ENCODE results near the gene GNMT.

The GNMT gene

DNA sequence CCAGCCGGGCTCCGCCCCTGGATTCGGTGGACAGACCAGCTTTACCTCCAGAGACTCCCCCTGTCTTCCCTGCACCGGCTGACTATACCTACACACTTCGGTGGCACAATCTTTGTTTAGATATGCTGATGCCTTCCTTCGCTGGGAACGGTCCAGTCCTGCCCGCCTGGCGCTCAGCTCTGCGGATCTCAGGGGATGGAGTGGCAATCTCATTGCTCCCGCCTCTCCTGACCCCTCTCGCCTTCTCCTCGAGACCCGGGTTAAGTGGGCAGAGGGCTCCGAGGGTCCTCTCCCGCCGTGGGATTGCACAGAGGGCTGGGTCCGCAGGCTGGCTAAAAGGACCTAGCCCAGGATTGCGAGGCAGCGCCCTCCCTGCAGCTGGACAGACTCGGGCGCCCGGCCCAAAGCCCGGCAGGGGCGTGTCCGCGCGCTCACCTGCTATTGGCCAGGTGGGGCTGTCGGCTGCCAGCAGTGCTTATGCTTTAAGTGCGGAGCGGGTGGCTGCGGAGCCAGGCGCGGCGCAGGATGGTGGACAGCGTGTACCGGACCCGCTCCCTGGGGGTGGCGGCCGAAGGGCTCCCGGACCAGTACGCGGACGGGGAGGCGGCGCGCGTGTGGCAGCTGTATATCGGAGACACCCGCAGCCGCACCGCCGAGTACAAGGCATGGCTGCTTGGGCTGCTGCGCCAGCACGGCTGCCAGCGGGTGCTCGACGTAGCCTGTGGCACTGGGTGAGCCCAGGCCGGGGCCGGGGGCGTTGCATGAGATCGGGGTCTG, at the start of gene GNMT:
TSS of gene GNMT (plus strand) at position 512 of the 777 bp plus-strand sequence. CDS start at position 526, 14 bp downstream.
- no peak for DNase-seq (ENCODE audit: low read depth in 1 of 2, low spot score in 1 of 2)

GRCh38 chr6:42911171-42912021, 49.2 kb upstream of the GNMT start:
- no peak for DNase-seq (ENCODE audit: low read depth in 1 of 2, low spot score in 1 of 2)

- no peak for DNase-seq (ENCODE audit: low read depth in 1 of 2, low spot score in 1 of 2)
These were observed 46.0 kb upstream of the GNMT start for GRCh38 chr6:42914546-42914945.

DNA sequence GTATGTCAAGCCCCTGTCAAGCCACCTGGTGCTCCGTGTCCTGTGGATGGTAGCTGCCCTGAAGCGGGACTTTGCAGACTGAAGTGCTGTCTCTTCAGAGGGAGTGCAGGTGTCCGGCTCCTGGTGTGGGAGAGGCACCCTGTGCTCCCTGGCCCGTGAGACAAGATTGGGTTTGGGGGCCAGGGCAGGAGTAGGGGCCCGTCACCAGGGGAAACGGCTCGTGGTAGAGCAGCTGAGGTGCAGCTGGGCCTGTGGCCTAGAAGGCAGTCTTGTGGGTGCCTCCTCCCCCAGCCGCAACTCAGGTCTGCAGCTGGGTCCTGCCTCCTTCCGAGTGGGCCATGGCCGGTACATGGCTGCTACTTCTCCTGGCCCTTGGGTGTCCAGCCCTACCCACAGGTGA, 44.8 kb upstream of the GNMT start, which contains the start of gene PTCRA:
TSS of gene PTCRA (plus strand) at position 322 of the 400 bp plus-strand sequence. CDS start at position 339, 17 bp downstream.
- DNase-seq (ENCODE audit: low read depth in 1 of 2, low spot score in 1 of 2): no peak

DNA sequence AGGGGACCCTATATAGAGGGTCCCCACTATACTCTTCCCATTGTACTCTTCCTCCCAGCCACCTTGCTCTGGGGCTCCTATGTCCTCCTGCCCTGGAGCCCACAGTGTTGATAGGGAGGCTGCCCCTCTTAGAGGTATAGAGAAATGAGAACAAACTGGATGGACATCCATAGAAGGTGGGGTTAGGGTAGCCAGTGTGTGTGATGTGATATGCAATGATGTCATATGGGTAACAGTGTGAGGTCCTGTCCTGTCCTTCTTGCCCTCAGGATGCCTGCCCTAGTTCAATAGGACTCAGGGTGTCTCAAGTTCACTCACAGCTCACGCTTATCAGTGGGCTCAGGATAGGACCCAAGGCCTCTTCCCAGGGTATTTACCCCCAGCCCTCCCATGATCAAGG, 44.3 kb upstream of the GNMT start:
- no peak for DNase-seq (ENCODE audit: low read depth in 1 of 2, low spot score in 1 of 2)

DNA sequence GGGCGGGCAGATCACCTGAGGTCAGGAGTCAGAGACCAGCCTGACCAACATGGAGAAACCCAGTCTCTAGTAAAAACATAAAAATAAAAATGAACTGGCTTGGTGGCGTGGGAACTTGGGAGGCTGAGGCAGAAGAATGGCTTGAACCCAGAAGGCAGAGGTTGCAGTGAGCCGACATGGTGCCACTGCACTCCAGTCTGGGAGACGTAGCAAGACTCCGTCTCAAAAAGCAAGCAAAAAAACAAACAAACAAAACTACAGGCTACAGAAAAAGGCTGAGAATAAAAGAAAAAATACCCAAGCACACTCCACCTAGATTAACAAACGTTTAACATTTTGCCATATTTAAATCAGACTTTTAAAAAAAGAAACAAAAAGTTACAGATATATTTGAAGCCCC, 38.8 kb upstream of the GNMT start:
- DNase-seq (ENCODE audit: low read depth in 1 of 2, low spot score in 1 of 2): no peak

DNA sequence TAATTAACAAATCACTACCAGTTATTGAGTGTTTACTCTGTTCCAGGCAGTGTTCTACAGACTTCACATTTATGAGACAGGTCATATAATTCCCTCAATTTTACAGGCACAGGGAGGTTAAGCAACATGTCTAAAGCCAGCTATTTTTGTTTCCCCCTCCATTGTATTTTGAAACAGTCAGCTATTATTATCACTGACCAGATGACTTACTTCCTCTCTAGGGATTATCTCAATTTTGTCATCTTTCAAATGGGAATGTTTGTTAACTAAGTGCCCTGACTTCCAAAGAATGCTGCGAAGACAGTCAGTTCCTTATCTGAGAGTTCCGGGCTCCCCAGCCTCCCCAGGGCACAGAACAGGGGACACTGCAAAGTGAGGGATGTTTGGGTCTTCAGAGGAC, 36.9 kb upstream of the GNMT start:
- no peak for DNase-seq (ENCODE audit: low read depth in 1 of 2, low spot score in 1 of 2)

- DNase-seq (ENCODE audit: low read depth in 1 of 2, low spot score in 1 of 2): no peak
These were observed 35.2 kb upstream of the GNMT start for GRCh38 chr6:42925248-42925857.

- peak; percentile 80 to 92 for DNase-seq (ENCODE audit: low read depth in 1 of 2, low spot score in 1 of 2)
These were observed 31.4 kb upstream of the GNMT start, which contains the start of gene CNPY3 for GRCh38 chr6:42928986-42929820. TSS of gene CNPY3 (plus strand) at chr6:42929480. CDS start at chr6:42929571, 91 bp downstream.

DNA sequence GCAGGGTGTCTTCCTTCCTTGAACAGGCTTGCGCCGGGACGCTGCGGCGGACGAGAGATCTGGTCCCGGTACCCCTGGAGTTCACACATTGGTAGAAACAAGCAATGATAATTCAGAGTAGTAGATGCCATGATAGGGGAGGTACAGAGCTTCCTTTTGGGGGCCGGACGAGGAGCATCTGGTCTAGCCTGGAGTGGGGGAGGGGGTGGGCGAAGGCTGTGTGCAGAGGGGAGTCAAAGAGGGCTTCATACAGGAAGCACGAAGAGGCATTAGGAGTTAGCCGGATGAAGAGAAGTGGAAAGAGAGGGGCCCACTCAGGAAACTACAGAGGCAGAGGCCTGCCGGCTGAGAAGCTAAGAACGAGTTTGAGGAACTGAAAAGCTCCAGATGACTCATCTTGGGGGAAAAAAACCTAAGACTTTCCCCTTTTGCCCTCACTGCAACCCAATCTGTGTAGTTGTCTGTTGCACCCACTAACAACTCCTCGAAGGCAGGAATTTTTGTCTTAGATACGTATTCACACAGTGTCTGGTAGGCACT, 30.7 kb upstream of the GNMT start:
- peak; percentile 44 to 65 for DNase-seq (ENCODE audit: low read depth in 1 of 2, low spot score in 1 of 2)

DNA sequence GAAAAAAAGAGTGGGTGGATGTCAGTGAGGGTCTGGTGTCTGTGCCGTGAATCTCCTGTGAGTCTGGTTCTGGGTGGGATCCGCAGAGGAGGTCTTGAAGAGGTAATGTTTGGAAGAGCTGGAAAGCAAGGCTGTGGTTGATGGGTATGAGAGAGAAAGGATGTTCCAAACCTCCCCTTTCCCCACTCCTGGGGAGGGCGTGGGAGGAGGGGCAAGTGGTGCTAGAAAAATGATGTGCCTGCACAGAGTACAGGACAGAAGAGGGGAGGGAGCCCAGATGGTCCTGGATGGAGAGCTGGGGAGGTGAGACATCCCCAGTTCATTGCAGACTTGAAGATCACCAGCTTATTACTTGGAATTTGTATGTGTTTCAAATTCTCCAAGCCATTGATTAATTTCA, 28.1 kb upstream of the GNMT start:
- no peak for DNase-seq (ENCODE audit: low read depth in 1 of 2, low spot score in 1 of 2)

DNA sequence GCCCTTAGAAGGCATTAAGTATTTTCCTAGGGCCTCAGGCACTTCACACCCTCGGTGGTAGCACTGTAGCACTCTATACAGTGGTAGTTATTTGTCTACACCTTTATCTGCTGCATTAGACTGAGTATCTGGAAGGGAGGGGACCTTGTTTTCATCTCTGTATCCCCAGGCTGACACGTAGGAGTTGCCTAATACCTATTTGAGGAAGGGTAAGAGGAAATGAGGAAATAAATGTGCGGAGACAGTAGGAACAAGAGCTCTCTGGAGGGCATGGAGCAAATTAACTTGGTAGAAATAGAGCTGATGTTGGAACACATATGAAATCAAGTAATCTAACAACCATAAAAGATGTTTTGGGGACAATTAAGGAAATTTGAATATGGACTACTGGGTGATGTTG, 27.3 kb upstream of the GNMT start:
- no peak for DNase-seq (ENCODE audit: low read depth in 1 of 2, low spot score in 1 of 2)

DNA sequence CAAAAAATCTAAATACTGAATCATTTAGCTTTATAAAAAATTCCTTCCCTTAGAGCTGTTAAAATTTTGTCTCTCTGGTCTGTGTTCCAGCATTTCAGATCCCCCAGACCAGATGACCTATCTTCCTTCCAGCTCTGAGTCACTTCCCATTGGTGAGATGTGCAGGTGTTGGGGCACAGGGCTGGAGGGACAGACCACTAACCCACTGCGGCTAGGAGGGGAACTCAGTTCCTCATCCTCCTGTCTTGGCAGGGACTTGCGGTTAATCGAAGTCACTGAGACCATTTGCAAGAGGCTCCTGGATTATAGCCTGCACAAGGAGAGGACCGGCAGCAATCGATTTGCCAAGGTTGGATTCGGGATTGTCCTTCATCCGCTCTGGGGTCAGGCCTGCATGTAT, 25.2 kb upstream of the GNMT start:
- DNase-seq (ENCODE audit: low read depth in 1 of 2, low spot score in 1 of 2): no peak

- no peak for DNase-seq (ENCODE audit: low read depth in 1 of 2, low spot score in 1 of 2)
These were observed 24.2 kb upstream of the GNMT start for GRCh38 chr6:42936398-42936797.

DNA sequence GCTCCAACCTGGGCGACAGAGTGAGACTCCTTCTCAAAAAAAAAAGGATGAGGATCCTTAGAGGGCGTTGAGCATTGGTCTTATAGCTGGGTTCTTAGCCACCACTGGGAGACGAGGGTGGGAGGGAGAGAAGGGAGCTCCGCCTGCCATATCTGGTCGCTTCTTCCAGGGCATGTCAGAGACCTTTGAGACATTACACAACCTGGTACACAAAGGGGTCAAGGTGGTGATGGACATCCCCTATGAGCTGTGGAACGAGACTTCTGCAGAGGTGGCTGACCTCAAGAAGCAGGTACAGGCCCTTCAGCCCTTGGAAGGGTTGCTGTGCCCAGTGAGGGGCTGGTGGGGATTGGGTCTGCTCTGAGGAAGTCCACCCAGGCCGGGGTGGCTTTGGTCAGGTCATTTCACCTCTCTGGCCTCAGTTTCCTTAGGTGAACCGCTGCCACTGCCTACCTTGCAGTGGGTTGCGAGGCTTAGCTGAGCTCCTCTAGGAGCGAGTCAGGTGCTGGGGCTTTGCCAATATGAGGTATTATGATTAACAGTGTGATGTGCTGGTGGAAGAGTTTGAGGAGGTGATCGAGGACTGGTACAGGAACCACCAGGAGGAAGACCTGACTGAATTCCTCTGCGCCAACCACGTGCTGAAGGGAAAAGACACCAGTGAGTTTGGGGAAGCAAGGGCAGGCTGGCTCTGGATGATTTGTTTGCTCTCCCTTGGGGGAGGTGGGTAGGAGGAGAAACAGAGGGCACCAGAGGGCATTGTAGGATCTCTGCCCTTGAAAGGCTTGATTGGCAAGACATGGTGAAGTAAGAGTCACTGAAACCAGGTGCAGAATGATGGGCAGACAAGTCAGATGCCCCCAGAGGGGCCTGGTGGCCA, 22.8 kb upstream of the GNMT start:
- no peak for DNase-seq (ENCODE audit: low read depth in 1 of 2, low spot score in 1 of 2)

DNA sequence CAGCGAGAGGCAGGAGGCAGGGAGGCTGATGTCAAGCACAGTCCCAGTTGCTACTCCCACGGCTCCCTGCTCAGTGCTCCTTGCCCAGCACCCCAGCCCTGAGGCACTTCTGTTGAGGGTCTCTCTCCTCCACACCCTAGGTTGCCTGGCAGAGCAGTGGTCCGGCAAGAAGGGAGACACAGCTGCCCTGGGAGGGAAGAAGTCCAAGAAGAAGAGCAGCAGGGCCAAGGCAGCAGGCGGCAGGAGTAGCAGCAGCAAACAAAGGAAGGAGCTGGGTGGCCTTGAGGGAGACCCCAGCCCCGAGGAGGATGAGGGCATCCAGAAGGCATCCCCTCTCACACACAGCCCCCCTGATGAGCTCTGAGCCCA, 22.1 kb upstream of the GNMT start:
- no peak for DNase-seq (ENCODE audit: low read depth in 1 of 2, low spot score in 1 of 2)

GRCh38 chr6:42938987-42939809, 21.4 kb upstream of the GNMT start:
- DNase-seq (ENCODE audit: low read depth in 1 of 2, low spot score in 1 of 2): no peak

DNA sequence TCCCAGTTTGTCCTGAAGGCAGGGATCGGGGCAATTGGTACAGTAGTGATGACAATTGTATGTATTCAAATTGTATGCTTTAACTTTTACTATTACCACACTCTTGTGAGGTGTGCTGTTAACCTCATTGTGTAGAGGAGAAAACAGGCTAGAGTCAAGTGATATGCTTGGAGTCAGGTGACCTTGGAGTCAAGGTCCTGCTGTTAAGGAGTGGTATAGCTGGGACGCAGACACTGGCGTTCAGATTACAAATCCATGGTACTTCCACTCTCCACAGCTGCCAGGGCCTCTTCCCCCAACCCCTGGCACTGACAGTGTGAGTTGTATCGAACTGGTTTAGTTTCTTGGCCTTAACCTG, 20.8 kb upstream of the GNMT start:
- no peak for DNase-seq (ENCODE audit: low read depth in 1 of 2, low spot score in 1 of 2)

DNA sequence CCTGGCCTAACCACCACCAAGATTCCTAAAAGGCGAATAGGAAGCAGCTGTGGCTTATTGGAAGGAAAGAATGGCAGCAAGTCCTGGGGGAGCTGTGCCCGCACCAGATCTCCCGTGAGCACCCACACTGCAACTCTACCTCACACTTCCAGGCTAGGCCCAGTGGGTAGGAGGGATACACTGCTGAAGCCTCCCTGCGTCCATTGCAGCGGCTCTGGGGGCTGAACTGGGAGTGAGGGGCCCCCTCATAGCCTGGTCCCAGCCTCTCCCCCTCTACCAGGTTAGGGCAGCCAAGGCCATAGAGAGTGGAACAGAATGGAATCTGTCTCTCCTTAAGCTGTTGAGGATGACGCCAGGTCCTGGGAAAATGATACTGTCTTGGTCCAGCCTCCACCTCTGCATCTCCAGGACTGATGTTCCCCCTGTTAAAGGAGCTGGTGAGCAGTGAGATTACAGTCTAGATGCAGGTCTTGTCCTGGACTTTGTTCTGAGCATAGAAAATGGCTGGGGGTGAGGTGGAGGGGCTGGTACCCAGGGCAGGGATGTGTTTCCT, 20.0 kb upstream of the GNMT start:
- no peak for DNase-seq (ENCODE audit: low read depth in 1 of 2, low spot score in 1 of 2)
